Sigmoid colon (tissue), 4 donors: ENCODE data around the gene DFFB.

ENCODE experiments used
- POLR2A ChIP-seq, 2 donors: fragments of 450-650 bp; IDR thresholded peaks; one replicate each; pipeline ENCODE4 v1.6.1; 2016; ENCODE audit warnings: antibody characterized with exemption in 2 of 2, mild to moderate bottlenecking in 2 of 2, moderate library complexity in 2 of 2
- POLR2AphosphoS5 ChIP-seq, 4 donors: sonication (generic); formaldehyde crosslinking; IDR thresholded peaks; one replicate each; pipeline ENCODE4 v1.6.1; 2017; ENCODE audit warnings: antibody characterized with exemption in 4 of 4
- TF ChIP-seq, protein P1 (sequence below), 4 experiments: fragments of 450-650 bp in 3 of 4; fragments of 200-600 bp in 1 of 4; IDR thresholded peaks; one replicate each; pipeline ENCODE4 v1.5.1; 2016 to 2019; ENCODE audit warnings: antibody characterized with exemption in 4 of 4, mild to moderate bottlenecking in 3 of 4, moderate library complexity in 2 of 4

DNA sequence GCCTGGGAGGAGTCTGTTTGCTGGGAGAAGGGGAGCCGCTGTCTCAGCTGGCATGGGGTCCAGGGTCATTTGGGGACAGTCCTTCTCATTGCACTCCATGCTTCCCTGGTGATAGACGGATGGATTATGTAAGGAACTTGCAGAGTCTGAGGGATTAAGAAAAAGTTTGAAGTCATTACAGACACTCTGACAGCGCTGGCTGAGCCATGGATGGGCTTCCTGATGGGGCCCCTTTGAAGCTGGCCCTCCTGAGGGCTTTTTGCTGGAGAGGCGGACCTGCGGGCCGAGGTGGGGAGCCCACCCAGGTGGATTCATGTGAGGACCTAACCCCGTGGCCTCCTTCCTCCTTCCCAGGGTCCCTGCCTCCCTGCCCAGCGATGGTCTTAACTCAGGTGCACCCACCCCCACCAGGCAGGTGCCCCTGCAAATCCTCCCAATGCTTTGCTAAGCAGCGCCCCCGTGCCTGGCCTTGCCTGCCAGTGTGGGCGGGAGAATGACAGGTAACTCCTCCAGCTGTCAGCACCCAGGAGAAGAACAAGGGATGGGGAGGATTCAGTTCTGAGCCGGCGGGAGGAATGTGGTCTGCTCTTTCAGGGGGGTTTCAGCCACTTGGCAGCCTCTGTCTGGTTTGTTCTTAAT is 67.0 kb downstream of the DFFB start:
- TF ChIP-seq, protein P1, sequence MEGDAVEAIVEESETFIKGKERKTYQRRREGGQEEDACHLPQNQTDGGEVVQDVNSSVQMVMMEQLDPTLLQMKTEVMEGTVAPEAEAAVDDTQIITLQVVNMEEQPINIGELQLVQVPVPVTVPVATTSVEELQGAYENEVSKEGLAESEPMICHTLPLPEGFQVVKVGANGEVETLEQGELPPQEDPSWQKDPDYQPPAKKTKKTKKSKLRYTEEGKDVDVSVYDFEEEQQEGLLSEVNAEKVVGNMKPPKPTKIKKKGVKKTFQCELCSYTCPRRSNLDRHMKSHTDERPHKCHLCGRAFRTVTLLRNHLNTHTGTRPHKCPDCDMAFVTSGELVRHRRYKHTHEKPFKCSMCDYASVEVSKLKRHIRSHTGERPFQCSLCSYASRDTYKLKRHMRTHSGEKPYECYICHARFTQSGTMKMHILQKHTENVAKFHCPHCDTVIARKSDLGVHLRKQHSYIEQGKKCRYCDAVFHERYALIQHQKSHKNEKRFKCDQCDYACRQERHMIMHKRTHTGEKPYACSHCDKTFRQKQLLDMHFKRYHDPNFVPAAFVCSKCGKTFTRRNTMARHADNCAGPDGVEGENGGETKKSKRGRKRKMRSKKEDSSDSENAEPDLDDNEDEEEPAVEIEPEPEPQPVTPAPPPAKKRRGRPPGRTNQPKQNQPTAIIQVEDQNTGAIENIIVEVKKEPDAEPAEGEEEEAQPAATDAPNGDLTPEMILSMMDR (IDR thresholded peaks at IDR 0.05): no peak
- TF ChIP-seq POLR2AphosphoS5 (IDR thresholded peaks at IDR 0.05): no peak
- TF ChIP-seq POLR2A (IDR thresholded peaks at IDR 0.05): no peak
